ENCODE measurements around the gene ANKRD30A. TPM values are rescaled to one million over a fixed set of nuclear protein-coding genes. Genes with fewer than 3 reads are reported as not detected.
"Not testable (repeated sequence)": the region's sequence is repeated elsewhere in the genome, so short reads cannot be mapped to it uniquely, and the experiment has no call there.

The ANKRD30A gene
- polyA plus RNA-seq, 5 donors, result not detected

DNA sequence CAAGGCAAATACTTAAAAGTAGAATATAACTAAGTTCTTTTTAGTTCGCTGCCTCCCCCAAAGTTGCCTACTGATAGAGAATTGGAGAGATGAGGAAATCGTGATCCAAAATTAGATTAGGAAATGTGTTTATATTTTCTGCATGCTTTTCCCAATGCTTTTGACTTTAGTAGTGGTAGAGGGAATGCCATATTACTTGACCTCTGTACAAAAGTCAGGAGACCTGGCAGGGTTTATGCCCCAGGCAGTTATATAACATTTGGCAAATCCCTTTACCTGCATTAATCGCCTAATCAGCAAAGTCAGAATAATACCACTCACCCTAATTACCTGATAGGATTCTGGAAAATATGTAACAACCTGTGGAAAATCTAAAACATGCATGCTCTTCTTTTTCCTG is 142.9 kb downstream of the ANKRD30A start:
- DNase-seq, result no peak

DNA sequence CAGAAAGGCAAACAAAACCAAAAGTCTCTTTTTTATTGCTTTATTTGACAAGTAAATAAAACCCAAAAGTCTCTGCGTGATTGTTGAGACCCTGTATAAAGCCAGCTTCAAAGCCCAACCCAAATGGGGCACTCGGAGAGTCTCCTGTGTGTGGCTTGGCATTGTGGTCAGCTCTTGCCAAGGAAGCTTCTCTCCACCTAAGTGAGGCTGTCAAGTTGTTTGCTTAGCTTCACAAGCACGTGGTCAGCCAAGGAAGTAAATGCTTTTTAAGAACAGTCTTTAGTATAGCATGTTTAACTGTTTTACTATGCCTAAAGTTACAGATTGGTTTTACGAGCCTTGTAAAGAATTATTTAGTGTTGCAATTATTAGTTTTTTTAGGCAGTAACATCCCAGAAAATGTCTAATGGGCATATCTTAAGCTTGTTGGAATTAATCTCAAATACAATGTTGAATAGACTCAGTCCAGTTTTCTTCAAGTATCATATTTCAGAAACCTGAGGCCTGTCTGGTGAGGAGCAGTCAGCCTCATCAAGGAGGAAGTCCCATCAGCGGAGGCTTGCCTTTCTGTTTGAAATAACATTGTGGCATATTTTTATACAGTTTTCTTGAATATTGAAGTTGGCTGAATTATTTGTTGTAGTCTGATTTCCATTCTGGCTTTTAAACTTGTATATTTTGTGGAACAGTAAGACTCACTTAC is 144.3 kb downstream of the ANKRD30A start:
- no peak for DNase-seq

- DNase-seq, result no peak
Observed at GRCh38 chr10:37275216-37275777, 149.9 kb downstream of the ANKRD30A start.

DNA sequence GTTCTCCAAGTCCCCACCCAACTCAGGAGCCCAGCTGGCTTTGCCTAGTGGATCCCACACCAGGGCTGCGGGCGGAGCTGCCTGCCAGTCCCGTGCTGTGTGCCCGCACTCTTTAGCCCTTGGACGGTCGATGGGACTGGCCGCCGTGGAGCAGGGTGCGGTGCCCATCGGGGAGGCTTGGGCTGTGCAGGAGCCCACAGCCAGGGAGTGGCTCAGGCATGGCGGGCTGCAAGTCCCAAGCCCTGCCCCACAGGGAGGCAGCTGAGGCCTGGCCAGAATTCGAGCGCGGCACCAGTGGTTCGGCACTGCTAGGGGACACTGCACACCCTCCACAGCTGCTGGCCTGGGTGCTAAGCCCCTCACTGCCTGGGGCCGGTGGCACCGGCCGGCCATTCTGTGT is 159.7 kb downstream of the ANKRD30A start:
- no peak for DNase-seq

- no peak for DNase-seq
Observed at GRCh38 chr10:37289833-37290464, 164.6 kb downstream of the ANKRD30A start.

- DNase-seq, result no peak
Observed at GRCh38 chr10:37301271-37301670, 175.9 kb downstream of the ANKRD30A start.

GRCh38 chr10:37304036-37304435 is 178.6 kb downstream of the ANKRD30A start:
- no peak for DNase-seq

GRCh38 chr10:37314350-37314749 is 189.0 kb downstream of the ANKRD30A start:
- DNase-seq, result no peak

- no peak for DNase-seq
Observed at GRCh38 chr10:37314862-37315261, 189.5 kb downstream of the ANKRD30A start.

GRCh38 chr10:37344413-37344812 is 219.0 kb downstream of the ANKRD30A start:
- no peak for DNase-seq

DNA sequence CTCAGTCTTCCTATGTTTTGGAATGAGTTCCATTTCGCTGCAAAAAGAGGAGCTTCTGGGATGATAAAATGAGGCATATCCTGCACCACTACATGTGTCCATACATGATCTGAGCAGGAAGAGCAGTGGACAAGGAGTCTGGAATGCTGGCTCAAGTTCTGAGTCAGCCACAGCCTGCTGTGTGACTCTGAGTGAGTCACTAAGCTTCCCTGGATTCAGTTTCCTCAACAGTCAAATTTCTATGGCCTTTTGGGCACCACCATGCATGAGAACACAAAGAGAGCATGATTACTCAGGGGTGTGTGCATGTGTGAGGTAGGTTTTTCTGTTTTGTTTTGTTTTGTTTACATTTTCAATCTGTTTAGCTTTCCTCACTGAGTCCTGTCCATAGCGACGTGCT is 254.6 kb downstream of the ANKRD30A start:
- no peak for DNase-seq

DNA sequence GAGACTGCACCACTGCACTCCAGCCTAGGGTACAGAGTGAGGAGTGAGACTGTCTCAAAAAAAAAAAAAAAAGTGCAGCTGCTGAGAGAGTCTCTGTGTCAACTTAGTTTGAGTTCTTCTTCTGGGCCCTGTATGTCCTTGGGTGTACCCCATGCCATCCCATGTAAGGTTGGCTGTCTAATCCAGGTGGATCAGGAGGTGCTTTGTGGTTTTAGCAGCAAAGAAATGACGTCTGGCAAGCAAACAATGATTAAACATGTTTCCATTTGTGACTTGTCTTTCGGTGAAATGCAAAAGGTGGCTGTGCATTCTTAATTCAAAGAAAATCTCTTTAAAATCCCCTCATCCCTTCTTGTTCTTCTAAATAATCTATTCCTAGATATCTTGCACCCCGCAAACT is 255.9 kb downstream of the ANKRD30A start:
- no peak for DNase-seq

DNA sequence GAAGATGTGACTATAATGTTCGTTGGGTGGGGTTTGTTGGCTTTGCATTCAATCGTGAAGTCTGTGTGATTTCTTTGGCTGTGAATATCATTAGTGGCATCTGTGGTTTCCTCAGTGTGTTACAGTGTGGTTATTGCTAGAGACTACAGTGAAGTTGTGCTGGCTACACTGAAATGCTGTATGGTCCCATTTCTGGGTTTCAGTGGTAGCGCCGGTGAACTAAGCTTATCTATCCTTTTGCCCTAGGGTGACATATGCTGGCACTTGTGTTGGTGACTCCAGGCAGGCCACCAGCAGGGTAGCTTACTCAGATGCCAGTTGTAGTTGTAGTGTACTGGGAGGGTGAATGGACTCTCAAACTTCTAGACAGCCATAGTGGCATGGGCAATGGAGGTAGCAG is 259.5 kb downstream of the ANKRD30A start:
- DNase-seq, result no peak

DNA sequence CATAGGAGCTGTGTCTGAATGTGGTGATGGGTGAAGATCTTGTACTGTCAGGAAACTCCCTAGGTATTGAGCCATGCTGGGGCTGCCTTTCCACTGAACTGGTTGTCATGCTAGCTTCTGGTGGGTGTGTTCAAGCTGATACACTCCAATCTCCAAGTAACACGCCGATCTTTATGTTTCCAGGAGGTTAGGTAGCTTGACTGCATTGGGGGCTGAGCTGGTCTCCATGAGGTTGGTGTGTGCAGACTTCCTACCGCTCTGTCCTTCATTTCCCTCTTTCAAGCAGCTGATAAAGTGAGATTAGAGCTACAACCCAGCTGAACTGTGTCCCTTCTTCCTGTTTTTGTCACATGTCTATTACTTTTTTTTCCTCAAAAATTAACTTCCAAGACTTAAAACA is 265.5 kb downstream of the ANKRD30A start:
- no peak for DNase-seq

- not testable (repeated sequence) for DNase-seq
Observed at GRCh38 chr10:37400774-37401173, 275.4 kb downstream of the ANKRD30A start.

DNA sequence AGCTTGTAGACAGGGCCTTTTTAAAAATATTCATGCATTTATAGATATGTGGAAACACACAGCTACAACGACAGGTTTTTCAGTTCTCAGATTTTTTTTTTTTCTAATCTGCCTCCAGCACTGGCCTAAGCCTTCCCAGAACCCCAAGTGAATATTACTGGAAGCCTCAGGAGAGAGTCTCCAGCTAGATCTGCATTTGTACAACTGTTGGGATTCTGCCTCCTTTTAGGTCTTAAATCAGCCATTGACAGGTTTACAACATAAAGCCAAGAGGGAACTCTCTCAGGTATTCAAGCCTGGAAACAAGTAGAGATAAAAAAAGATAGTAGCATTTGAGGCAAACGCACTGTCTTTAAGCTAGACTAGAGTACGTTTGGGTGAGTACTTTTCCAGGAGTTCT is 275.8 kb downstream of the ANKRD30A start:
- DNase-seq, result no peak

DNA sequence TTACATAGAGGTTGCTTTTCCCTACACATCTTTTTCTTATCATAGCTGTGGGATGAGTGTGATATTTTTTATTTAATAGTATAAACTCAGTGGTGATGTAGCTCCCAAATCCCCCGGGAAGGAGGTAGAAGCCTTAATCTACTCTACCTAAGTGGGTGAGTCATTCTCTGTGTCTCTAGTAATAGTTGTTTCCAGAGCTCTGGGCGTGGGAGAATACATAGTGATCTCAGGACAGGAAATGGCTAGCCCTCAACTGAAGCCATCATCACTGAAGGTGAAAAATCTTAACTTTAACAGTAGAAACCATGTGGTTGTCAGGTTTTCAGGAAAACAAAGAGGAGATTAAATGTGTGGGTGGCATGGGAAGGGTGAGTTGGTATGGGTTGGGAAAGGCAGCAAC is 278.4 kb downstream of the ANKRD30A start:
- no peak for DNase-seq

Measured in right lung (tissue), 5 donors.